HepG2 (cell line): ENCODE data around the gene LAMC3. TPM values are rescaled to one million over a fixed set of nuclear protein-coding genes. Genes with fewer than 3 reads are reported as not detected.

Experiments
- ATAC-seq: fragments of 200-7000 bp; cut with Tn5 transposase; 3 replicates; pipeline ENCODE4 v1.9.1; 2020; ENCODE audit warnings: mild to moderate bottlenecking, moderate library complexity
- BruUV-seq: library from RNA; stranded (reverse); fragments of 400-500 nt; replicated peaks from 2 replicates; lab custom pipeline; 2021; lab: Mats Ljungman, UMichigan
- CTCF ChIA-PET: fragments of 300-600 bp; formaldehyde crosslinking; extraction: SDS; loops from one replicate; lab custom pipeline; 2021; ENCODE audit warnings: low total read pairs, inconsistent platforms, low intra/inter-chr PET ratio; lab: Yijun Ruan, JAX
- POLR2A ChIA-PET: fragments of 350-600 bp; sonication (Branson Sonifier 250); formaldehyde crosslinking; loops from one replicate; lab custom pipeline; 2020; ENCODE audit warnings: antibody characterized with exemption, inconsistent platforms; lab: Yijun Ruan, JAX
- DNase-seq: peaks from one replicate; pipeline ENCODE4 v3.0.0-alpha.2; 2015; ENCODE audit warnings: low spot score
- FAIRE-seq: peaks from 3 replicates; lab custom pipeline; 2011; peaks lifted over from hg19 to GRCh38; lab: Jason Lieb, UNC
- H2AFZ ChIP-seq: one replicate; pipeline ENCODE4 v1.6.1; 2011; ENCODE audit warnings: low read length, inconsistent platforms
- H3K27ac ChIP-seq: fragments of 300-600 bp; 3 replicates; pipeline ENCODE4 v1.8.0; 2011; ENCODE audit warnings: mixed run types, mild to moderate bottlenecking, mixed read lengths, low read length, inconsistent platforms; ENCODE audit not compliant: insufficient read depth; ENCODE audit errors: extremely low read length
- H3K27me3 ChIP-seq, 2 experiments: fragments of 200-600 bp in 1 of 2; 2 replicates in 1 of 2; 3 replicates in 1 of 2; pipeline versions ENCODE4 v1.6.0 to v1.8.0; 2011; ENCODE audit warnings: low read length in 2 of 2, mild to moderate bottlenecking in 2 of 2, moderate library complexity in 2 of 2, inconsistent platforms in 1 of 2; ENCODE audit not compliant: insufficient read depth in 2 of 2, control insufficient read depth in 1 of 2
- H3K36me3 ChIP-seq, 2 experiments: fragments of 200-600 bp in 1 of 2; replicated peaks in 1 of 2; 2 replicates in 1 of 2; 3 replicates in 1 of 2; pipeline versions ENCODE4 v1.5.1 to v1.8.0; 2011; ENCODE audit warnings: low read length in 2 of 2, inconsistent platforms in 1 of 2; ENCODE audit not compliant: insufficient read depth in 2 of 2, control insufficient read depth in 1 of 2
- H3K4me1 ChIP-seq: 2 replicates; pipeline ENCODE4 v1.5.1; 2012; ENCODE audit warnings: low read length, inconsistent platforms; ENCODE audit not compliant: insufficient read depth
- H3K4me2 ChIP-seq: 2 replicates; pipeline ENCODE4 v1.6.0; 2011; ENCODE audit warnings: low read depth, low read length, inconsistent platforms
- H3K4me3 ChIP-seq, 3 experiments: fragments of 200-600 bp in 1 of 3; sonication (generic), shearing (Covaris generic) in 1 of 3; replicated peaks in 1 of 3; 2 replicates each; pipeline ENCODE4 v1.5.1; 2011 to 2016; ENCODE audit warnings: low read length in 3 of 3, inconsistent platforms in 2 of 3, low read depth in 2 of 3, mild to moderate bottlenecking in 2 of 3, control low read depth in 1 of 3, mixed read lengths in 1 of 3; ENCODE audit not compliant: insufficient read depth in 1 of 3
- H3K79me2 ChIP-seq: one replicate; pipeline ENCODE4 v1.6.1; 2011; ENCODE audit warnings: low read length, inconsistent platforms; ENCODE audit not compliant: insufficient read depth
- H3K9ac ChIP-seq: 2 replicates; pipeline ENCODE4 v1.6.0; 2011; ENCODE audit warnings: mild to moderate bottlenecking, low read depth, low read length, inconsistent platforms; ENCODE audit not compliant: insufficient read depth
- H3K9me3 ChIP-seq: 2 replicates; pipeline ENCODE4 v1.5.1; 2012; ENCODE audit warnings: mild to moderate bottlenecking, low read length
- H4K20me1 ChIP-seq: 2 replicates; pipeline ENCODE4 v1.6.0; 2011; ENCODE audit warnings: inconsistent platforms, mild to moderate bottlenecking, low read length, moderate library complexity; ENCODE audit not compliant: insufficient read depth
- EHMT2 ChIP-seq: fragments of 200-600 bp; sonication (generic); IDR thresholded peaks from 2 replicates; pipeline ENCODE4 v1.7.0; 2017; ENCODE audit warnings: antibody characterized with exemption, low read depth, low read length, borderline replicate concordance
- ELF3 ChIP-seq: IDR thresholded peaks from 2 replicates; pipeline ENCODE4 v1.6.1; 2016; ENCODE audit warnings: missing genetic modification reagents, missing compliant biosample characterization
- FOSL1 ChIP-seq: sonication (generic); formaldehyde crosslinking; IDR thresholded peaks from 2 replicates; pipeline ENCODE4 v1.9.0; 2021; ENCODE audit warnings: missing genetic modification reagents, borderline replicate concordance
- IRF2 ChIP-seq: IDR thresholded peaks from 2 replicates; pipeline ENCODE4 v1.6.1; 2018; ENCODE audit warnings: missing genetic modification reagents, missing compliant biosample characterization
- KDM4B ChIP-seq: sonication (generic); formaldehyde crosslinking; IDR thresholded peaks from 2 replicates; pipeline ENCODE4 v1.4.0; 2020; ENCODE audit warnings: missing genetic modification reagents
- KLF9 ChIP-seq: IDR thresholded peaks from 2 replicates; pipeline ENCODE4 v1.6.1; 2016; ENCODE audit warnings: low read depth
- ZC3H13 ChIP-seq: sonication (generic); formaldehyde crosslinking; IDR thresholded peaks from 2 replicates; pipeline ENCODE4 v1.8.1; 2023; ENCODE audit warnings: mild to moderate bottlenecking, missing genetic modification reagents, moderate library complexity
- ZNF124 ChIP-seq: sonication (generic); formaldehyde crosslinking; IDR thresholded peaks from 2 replicates; pipeline ENCODE4 v1.4.0; 2020; ENCODE audit warnings: missing genetic modification reagents
- WGBS: methylation state at CpG from one replicate; pipeline ENCODE4 v1.1.6; 2017; ENCODE audit warnings: low lambda C conversion rate; 5-methylcytosine and 5-hydroxymethylcytosine counted together
- in situ Hi-C: cut with HindIII; loops from 2 replicates; pipeline ENCODE4 v1.10.0; 2017; ENCODE audit warnings: low pct_unique_long_range_greater_than_20kb; ENCODE audit not compliant: extremely low pct_ligation_motif_present
- intact Hi-C: fragments of 100-400 bp; cut with micrococcal nuclease; formaldehyde crosslinking; loops from one replicate; pipeline ENCODE4 v1.10.0; 2022; ENCODE audit not compliant: unreplicated experiment
- polyA plus RNA-seq, 8 experiments: library from polyadenylated mRNA; depleted of rRNA in 3 of 8; stranded (reverse) in 7 of 8; unstranded in 1 of 8; fragments of >200 nt; fragmentation: Illumina TruSeq in 4 of 8; extraction: Trizol in 4 of 8; gene quantifications; 2 replicates each; pipeline versions ENCODE4 v1.2.1 to v1.2.3, GENCODE V29; 2011 to 2016; ENCODE audit warnings: low read depth in 4 of 8, missing spikeins in 1 of 8, mixed read lengths in 1 of 8; ENCODE audit not compliant: insufficient read depth in 1 of 8
- total RNA-seq, 5 experiments: library from RNA; depleted of rRNA; stranded (reverse); fragments of >200 nt; fragmentation: Illumina TruSeq; extraction: Trizol; gene quantifications; 2 replicates each; pipeline ENCODE4 v1.2.3, GENCODE V29; 2016; ENCODE audit warnings: low read depth in 1 of 5
- TF ChIP-seq, protein P1 (sequence below), 2 experiments: sonication (generic) in 1 of 2; formaldehyde crosslinking in 1 of 2; IDR thresholded peaks; 2 replicates each; pipeline versions ENCODE4 v1.4.0 to v1.6.1; 2018 to 2020; ENCODE audit warnings: missing genetic modification reagents in 2 of 2, borderline replicate concordance in 1 of 2, low read depth in 1 of 2, mild to moderate bottlenecking in 1 of 2, missing biosample characterization in 1 of 2
- TF ChIP-seq, protein P2 (sequence below): sonication (generic); formaldehyde crosslinking; IDR thresholded peaks from 2 replicates; pipeline ENCODE4 v1.5.0; 2020; ENCODE audit warnings: mild to moderate bottlenecking, missing genetic modification reagents

LAMC3 gene
- total and polyA plus RNA-seq, 2 of the 13 experiments (the other 11 are each of a cell fraction or from before 2014, with no cell fraction given) = 0.07 to 0.57 TPM

DNA sequence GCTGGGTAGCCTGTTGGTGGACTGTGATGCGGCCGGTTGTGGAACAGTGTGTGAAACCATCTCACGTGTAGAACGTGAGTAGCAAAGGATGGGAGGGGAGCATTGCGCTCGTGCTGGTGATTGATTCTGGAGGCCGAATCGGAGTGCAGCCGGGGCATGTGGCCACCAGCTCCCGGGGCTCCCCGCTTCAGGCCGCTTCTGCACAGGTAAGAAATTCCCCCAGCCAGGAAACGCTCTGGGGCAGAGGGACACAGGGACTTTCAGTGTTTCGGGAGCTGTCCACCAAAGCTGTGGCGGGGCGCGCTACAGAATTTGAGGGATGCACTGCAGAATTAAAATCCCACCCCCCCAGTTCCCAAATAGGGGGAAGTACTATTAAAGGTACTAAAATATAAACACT is 41.9 kb downstream of the LAMC3 start:
- H3K4me1 ChIP-seq = no peaks in the 10 kb centered on the region
- WGBS = 60% methylated on average over 14 of the region's 17 CpGs
- intact Hi-C loops (no loop called here), in situ Hi-C loops (loop anchor here (10.0 kb wide), 1 partner anchor 284 kb away; no protein-coding TSS in a partner anchor)
- no peak overlapping the region for H3K4me2 ChIP-seq
- H3K36me3 ChIP-seq = no peaks in the 10 kb centered on the region
- H2AFZ ChIP-seq = no peak overlapping the region
- FAIRE-seq (no peak), DNase-seq (no peak), ATAC-seq (no peak)
- no peaks in the 10 kb centered on the region for H3K79me2 ChIP-seq
- no peak overlapping the region for H3K27ac ChIP-seq
- H3K4me3 ChIP-seq = no peak overlapping the region
- no TSS peak for BruUV-seq
- TF ChIP-seq ELF3 (no peak), KLF9 (no peak), IRF2 (CRISPR knock-in tag) (no peak)
- TF ChIP-seq, protein P1, sequence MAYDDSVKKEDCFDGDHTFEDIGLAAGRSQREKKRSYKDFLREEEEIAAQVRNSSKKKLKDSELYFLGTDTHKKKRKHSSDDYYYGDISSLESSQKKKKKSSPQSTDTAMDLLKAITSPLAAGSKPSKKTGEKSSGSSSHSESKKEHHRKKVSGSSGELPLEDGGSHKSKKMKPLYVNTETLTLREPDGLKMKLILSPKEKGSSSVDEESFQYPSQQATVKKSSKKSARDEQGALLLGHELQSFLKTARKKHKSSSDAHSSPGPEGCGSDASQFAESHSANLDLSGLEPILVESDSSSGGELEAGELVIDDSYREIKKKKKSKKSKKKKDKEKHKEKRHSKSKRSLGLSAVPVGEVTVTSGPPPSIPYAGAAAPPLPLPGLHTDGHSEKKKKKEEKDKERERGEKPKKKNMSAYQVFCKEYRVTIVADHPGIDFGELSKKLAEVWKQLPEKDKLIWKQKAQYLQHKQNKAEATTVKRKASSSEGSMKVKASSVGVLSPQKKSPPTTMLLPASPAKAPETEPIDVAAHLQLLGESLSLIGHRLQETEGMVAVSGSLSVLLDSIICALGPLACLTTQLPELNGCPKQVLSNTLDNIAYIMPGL (CRISPR knock-in tag; IDR thresholded peaks at IDR 0.05; ENCODE audit: borderline replicate concordance in 1 of 2, low read depth in 1 of 2) = no peak
- POLR2A ChIA-PET = no interaction called here
- H3K9ac ChIP-seq = no peak overlapping the region
- H3K27me3 ChIP-seq = peaks cover 3 to 48% of the 10 kb centered on the region in 2 experiments; a peak in 2 of 5 replicates
- CTCF ChIA-PET = no interaction called here
- H4K20me1 ChIP-seq = no peaks in the 10 kb centered on the region
- no peaks in the 10 kb centered on the region for H3K9me3 ChIP-seq

DNA sequence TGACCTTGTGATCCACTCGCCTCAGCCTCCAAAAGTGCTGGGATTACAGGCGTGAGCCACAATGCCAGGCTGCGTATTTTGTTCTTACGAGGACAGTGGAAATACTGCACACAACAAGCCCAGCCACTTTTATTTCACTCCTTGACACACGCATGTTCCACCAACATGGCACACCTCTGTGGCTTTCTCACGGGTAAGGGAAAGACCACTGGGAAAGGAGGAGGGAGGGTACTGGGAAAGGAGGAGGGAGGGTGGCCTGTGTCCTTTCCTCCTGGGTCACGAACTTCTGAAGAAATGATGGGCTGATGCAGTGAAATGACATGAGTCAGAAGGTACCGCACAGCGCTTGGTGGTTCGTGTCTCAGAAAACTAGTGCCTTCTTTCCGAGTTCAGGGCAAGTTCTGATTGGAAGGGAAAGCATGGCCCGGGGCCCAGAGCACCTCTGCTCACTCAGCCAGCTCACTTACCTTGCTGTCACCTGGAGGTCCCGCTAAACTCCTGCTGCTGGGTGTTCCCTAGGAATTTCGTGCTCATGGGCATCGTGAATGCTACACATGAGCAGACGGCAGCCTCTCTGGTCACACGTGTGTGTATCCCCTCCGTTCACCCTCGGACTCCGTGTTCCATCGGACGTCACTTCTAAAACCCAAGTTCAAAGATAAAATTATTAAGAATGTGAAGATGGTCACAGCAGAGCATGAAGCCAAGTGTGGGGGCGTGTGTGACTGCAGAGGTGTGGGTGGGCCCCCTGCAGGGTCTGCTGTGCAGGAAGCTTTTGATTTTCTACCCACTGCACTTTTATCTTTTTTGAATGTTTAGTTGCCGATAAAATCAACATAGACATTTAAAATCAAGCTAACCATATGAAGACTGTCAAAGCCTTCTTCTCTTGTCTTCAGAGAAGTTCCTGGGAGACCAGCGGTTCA is 42.9 kb downstream of the LAMC3 start:
- intact Hi-C loops = no loop called here
- ATAC-seq = no peak
- TF ChIP-seq EHMT2 (no peak), KLF9 (no peak), ZNF124 (CRISPR knock-in tag) (no peak), ZC3H13 (CRISPR knock-in tag) (no peak), FOSL1 (CRISPR knock-in tag) (no peak), KDM4B (no peak)
- TF ChIP-seq, protein P2, sequence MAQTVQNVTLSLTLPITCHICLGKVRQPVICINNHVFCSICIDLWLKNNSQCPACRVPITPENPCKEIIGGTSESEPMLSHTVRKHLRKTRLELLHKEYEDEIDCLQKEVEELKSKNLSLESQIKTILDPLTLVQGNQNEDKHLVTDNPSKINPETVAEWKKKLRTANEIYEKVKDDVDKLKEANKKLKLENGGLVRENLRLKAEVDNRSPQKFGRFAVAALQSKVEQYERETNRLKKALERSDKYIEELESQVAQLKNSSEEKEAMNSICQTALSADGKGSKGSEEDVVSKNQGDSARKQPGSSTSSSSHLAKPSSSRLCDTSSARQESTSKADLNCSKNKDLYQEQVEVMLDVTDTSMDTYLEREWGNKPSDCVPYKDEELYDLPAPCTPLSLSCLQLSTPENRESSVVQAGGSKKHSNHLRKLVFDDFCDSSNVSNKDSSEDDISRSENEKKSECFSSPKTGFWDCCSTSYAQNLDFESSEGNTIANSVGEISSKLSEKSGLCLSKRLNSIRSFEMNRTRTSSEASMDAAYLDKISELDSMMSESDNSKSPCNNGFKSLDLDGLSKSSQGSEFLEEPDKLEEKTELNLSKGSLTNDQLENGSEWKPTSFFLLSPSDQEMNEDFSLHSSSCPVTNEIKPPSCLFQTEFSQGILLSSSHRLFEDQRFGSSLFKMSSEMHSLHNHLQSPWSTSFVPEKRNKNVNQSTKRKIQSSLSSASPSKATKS (CRISPR knock-in tag) = no peak

More for the DNA sequence above, 42.9 kb downstream of the LAMC3 start:
- H3K9me3 ChIP-seq = no peaks in the 10 kb centered on the region
- H2AFZ ChIP-seq = no peak overlapping the region
- H3K4me3 ChIP-seq = no peak overlapping the region
- WGBS = 31% methylated on average over 24 of the region's 25 CpGs
- no peak overlapping the region; the same call in 1 of the 2 replicates for H3K4me2 ChIP-seq
- H3K27ac ChIP-seq = no peak overlapping the region
- ChIA-PET POLR2A (no interaction called here), CTCF (no interaction called here)
- no peaks in the 10 kb centered on the region for H3K4me1 ChIP-seq
- no peaks in the 10 kb centered on the region for H4K20me1 ChIP-seq
- no peak for DNase-seq
- in situ Hi-C loops = loop anchor here (10.0 kb wide), 1 partner anchor 283 kb away; no protein-coding TSS in a partner anchor
- H3K27me3 ChIP-seq = peaks cover 3 to 54% of the 10 kb centered on the region in 2 experiments; a peak in 2 of 5 replicates
- H3K36me3 ChIP-seq = no peaks in the 10 kb centered on the region
- no peaks in the 10 kb centered on the region for H3K79me2 ChIP-seq
- no TSS peak for BruUV-seq
- FAIRE-seq = no peak
- H3K9ac ChIP-seq = no peak overlapping the region
